H9 (cell line): ENCODE data around the gene IWS1. TPM values are rescaled to one million over a fixed set of nuclear protein-coding genes. Genes with fewer than 3 reads are reported as not detected.

ENCODE experiments used
- DNase-seq: peaks from one replicate; pipeline ENCODE4 v3.0.0-alpha.2; 2017
- H2AFZ ChIP-seq: one replicate; pipeline ENCODE4 v1.6.1; 2013; ENCODE audit warnings: mild to moderate bottlenecking, low read length, control low read depth, moderate library complexity
- H2AK5ac ChIP-seq: 2 replicates; pipeline ENCODE4 v1.6.1; 2013; ENCODE audit warnings: low read length, control low read depth, mixed read lengths; ENCODE audit not compliant: insufficient read length
- H2BK120ac ChIP-seq: one replicate; pipeline ENCODE4 v1.6.1; 2013; ENCODE audit warnings: low read depth, mild to moderate bottlenecking, low read length, control low read depth, inconsistent platforms; ENCODE audit not compliant: poor library complexity, severe bottlenecking
- H2BK12ac ChIP-seq: 2 replicates; pipeline ENCODE4 v1.6.1; 2013; ENCODE audit warnings: low read length, control low read depth, mixed read lengths, low read depth; ENCODE audit not compliant: insufficient read length
- H2BK15ac ChIP-seq: 2 replicates; pipeline ENCODE4 v1.6.1; 2013; ENCODE audit warnings: low read depth, low read length, control low read depth
- H2BK20ac ChIP-seq: one replicate; pipeline ENCODE4 v1.6.1; 2013; ENCODE audit warnings: low read depth, mild to moderate bottlenecking, low read length, control low read depth, inconsistent platforms; ENCODE audit not compliant: poor library complexity, severe bottlenecking
- H2BK5ac ChIP-seq: 2 replicates; pipeline ENCODE4 v1.6.1; 2013; ENCODE audit warnings: low read length, control low read depth, mixed read lengths; ENCODE audit not compliant: insufficient read length
- H3K14ac ChIP-seq: 2 replicates; pipeline ENCODE4 v1.6.1; 2013; ENCODE audit warnings: low read length, control low read depth; ENCODE audit not compliant: insufficient read depth
- H3K18ac ChIP-seq: 2 replicates; pipeline ENCODE4 v1.6.1; 2013; ENCODE audit warnings: low read depth, mild to moderate bottlenecking, mixed read lengths, low read length, control low read depth; ENCODE audit not compliant: insufficient read length
- H3K23ac ChIP-seq: 2 replicates; pipeline ENCODE4 v1.6.1; 2013; ENCODE audit warnings: low read length, control low read depth, mixed read lengths, low read depth; ENCODE audit not compliant: insufficient read length
- H3K23me2 ChIP-seq: 2 replicates; pipeline ENCODE4 v1.6.1; 2013; ENCODE audit warnings: low read depth, mild to moderate bottlenecking, mixed read lengths, low read length, control low read depth; ENCODE audit not compliant: insufficient read length, poor library complexity, severe bottlenecking
- H3K27ac ChIP-seq: 2 replicates; pipeline ENCODE4 v1.5.1; 2013; ENCODE audit warnings: low read length, control low read depth, mixed read lengths, low read depth; ENCODE audit not compliant: insufficient read length
- H3K27me3 ChIP-seq: 2 replicates; pipeline ENCODE4 v1.6.1; 2013; ENCODE audit warnings: low read length, control low read depth, inconsistent platforms; ENCODE audit not compliant: insufficient read depth
- H3K4ac ChIP-seq: 2 replicates; pipeline ENCODE4 v1.6.1; 2013; ENCODE audit warnings: low read depth, mild to moderate bottlenecking, control low read depth, inconsistent platforms, low read length, moderate library complexity
- H3K4me1 ChIP-seq: 2 replicates; pipeline ENCODE4 v1.6.1; 2013; ENCODE audit warnings: low read length, control low read depth, inconsistent platforms; ENCODE audit not compliant: insufficient read depth
- H3K4me2 ChIP-seq: 2 replicates; pipeline ENCODE4 v1.6.1; 2013; ENCODE audit warnings: low read length, control low read depth, mixed read lengths; ENCODE audit not compliant: insufficient read length, insufficient read depth
- H3K56ac ChIP-seq: 2 replicates; pipeline ENCODE4 v1.6.1; 2013; ENCODE audit warnings: low read depth, mild to moderate bottlenecking, mixed read lengths, low read length, control low read depth; ENCODE audit not compliant: insufficient read length
- H3K79me1 ChIP-seq: 2 replicates; pipeline ENCODE4 v1.6.1; 2013; ENCODE audit warnings: low read depth, mild to moderate bottlenecking, moderate library complexity, low read length, control low read depth, inconsistent platforms; ENCODE audit not compliant: insufficient read depth, poor library complexity, severe bottlenecking
- H3K79me2 ChIP-seq: 2 replicates; pipeline ENCODE4 v1.6.1; 2013; ENCODE audit warnings: low read length, control low read depth, inconsistent platforms; ENCODE audit not compliant: insufficient read depth
- H3K9ac ChIP-seq: 2 replicates; pipeline ENCODE4 v1.6.1; 2013; ENCODE audit warnings: low read length, control low read depth, mixed read lengths; ENCODE audit not compliant: insufficient read length; ENCODE audit errors: extremely low read depth
- H3K9me3 ChIP-seq: one replicate; pipeline ENCODE4 v1.6.1; 2013; ENCODE audit warnings: low read depth, low read length, inconsistent platforms; ENCODE audit not compliant: control insufficient read depth
- H3T11ph ChIP-seq: one replicate; pipeline ENCODE4 v1.6.1; 2013; ENCODE audit warnings: mild to moderate bottlenecking, low read length, control low read depth, inconsistent platforms
- H4K20me1 ChIP-seq: one replicate; pipeline ENCODE4 v1.6.1; 2013; ENCODE audit not compliant: control insufficient read depth, insufficient read length, insufficient read depth
- H4K5ac ChIP-seq: 2 replicates; pipeline ENCODE4 v1.6.1; 2013; ENCODE audit warnings: low read depth, mild to moderate bottlenecking, mixed read lengths, low read length, control low read depth; ENCODE audit not compliant: insufficient read length
- H4K8ac ChIP-seq: replicated peaks from 2 replicates; pipeline ENCODE4 v1.6.1; 2013; ENCODE audit warnings: low read length, control low read depth, mixed read lengths, low read depth; ENCODE audit not compliant: insufficient read length
- H4K91ac ChIP-seq: 2 replicates; pipeline ENCODE4 v1.6.1; 2013; ENCODE audit warnings: low read depth, mild to moderate bottlenecking, moderate library complexity, mixed read lengths, low read length, control low read depth; ENCODE audit not compliant: insufficient read length
- H3K27ac Mint-ChIP-seq, 3 experiments: 2 replicates in 2 of 3; 3 replicates in 1 of 3; pipeline ENCODE4 v1.8.0; 2020 to 2021; ENCODE audit warnings: mixed read lengths in 3 of 3, mild to moderate bottlenecking in 1 of 3, moderate library complexity in 1 of 3
- H3K27me3 Mint-ChIP-seq: 2 replicates; pipeline ENCODE4 v1.8.0; 2021; ENCODE audit warnings: low read depth, mild to moderate bottlenecking, moderate library complexity, mixed read lengths
- H3K36me3 Mint-ChIP-seq, 3 experiments: 2 replicates in 2 of 3; 3 replicates in 1 of 3; pipeline ENCODE4 v1.8.0; 2020 to 2021; ENCODE audit warnings: low read depth in 3 of 3, mixed read lengths in 3 of 3; ENCODE audit not compliant: insufficient read depth in 1 of 3
- H3K4me1 Mint-ChIP-seq, 2 experiments: 2 replicates each; pipeline ENCODE4 v1.8.0; 2020; ENCODE audit warnings: mixed read lengths in 2 of 2
- H3K4me3 Mint-ChIP-seq, 2 experiments: 2 replicates in 1 of 2; 3 replicates in 1 of 2; pipeline ENCODE4 v1.8.0; 2020 to 2021; ENCODE audit warnings: mild to moderate bottlenecking in 2 of 2, mixed read lengths in 2 of 2, moderate library complexity in 1 of 2
- H3K9me3 Mint-ChIP-seq, 2 experiments: 2 replicates in 1 of 2; 3 replicates in 1 of 2; pipeline ENCODE4 v1.8.0; 2020; ENCODE audit warnings: mild to moderate bottlenecking in 2 of 2, mixed read lengths in 2 of 2, moderate library complexity in 1 of 2
- WGBS: extraction: QIAGEN DNeasy Blood & Tissue Kit; methylation state at CpG from one replicate; pipeline ENCODE4 v1.1.7; 2013; ENCODE audit warnings: missing lambda C conversion rate, low lambda C conversion rate, mixed read lengths; ENCODE audit not compliant: insufficient read length; ENCODE audit errors: extremely low coverage; 5-methylcytosine and 5-hydroxymethylcytosine counted together
- total RNA-seq: library from RNA; stranded (reverse); gene quantifications from 2 replicates; pipeline ENCODE4 v1.2.1, GENCODE V29; 2021
- TF ChIP-seq, protein P1 (sequence below): fragments of 200-600 bp; sonication (generic); conservative IDR thresholded peaks from 3 replicates; pipeline ENCODE4 v1.8.0; 2021; ENCODE audit warnings: antibody characterized with exemption, mild to moderate bottlenecking

The IWS1 gene
- total RNA-seq, 1 experiment from 2014 or later, result 66.2 TPM

DNA sequence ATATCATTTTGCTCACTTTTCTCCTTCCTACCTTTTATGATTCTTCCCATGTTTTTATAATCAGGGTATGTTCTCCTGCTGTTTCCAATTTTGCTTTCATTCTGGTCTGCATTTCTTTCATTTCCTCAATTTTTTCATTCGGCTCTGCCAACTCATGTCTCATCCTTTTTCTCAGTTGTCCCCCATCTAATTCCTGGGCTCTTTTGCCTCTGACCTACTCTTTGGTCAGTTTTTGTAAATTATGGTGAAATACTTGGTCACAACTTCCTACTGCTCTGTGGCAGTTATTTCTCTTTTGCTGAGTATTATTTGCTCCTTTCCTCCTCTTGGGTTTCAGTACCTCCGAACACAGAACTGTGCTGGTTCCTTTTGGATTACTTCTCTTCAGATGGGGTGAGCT is 36.6 kb upstream of the IWS1 start:
- H3K27me3 ChIP-seq, result no peaks in the 10 kb centered on the region
- no peaks in the 10 kb centered on the region for H3K36me3 Mint-ChIP-seq
- no peak for DNase-seq
- H3K79me1 ChIP-seq, result no peaks in the 10 kb centered on the region
- no CpG with 5 or more reads among the region's 2 CpGs for WGBS
- H3T11ph ChIP-seq, result no peak overlapping the region
- H2AFZ ChIP-seq, result no peak overlapping the region
- no peaks in the 10 kb centered on the region for H4K20me1 ChIP-seq
- no peak overlapping the region for H3K4ac ChIP-seq
- no peak overlapping the region for H3K18ac ChIP-seq
- H3K9ac ChIP-seq, result no peak overlapping the region
- no peaks in the 10 kb centered on the region for H3K9me3 ChIP-seq
- H3K27ac ChIP-seq, result no peak overlapping the region
- no peak overlapping the region for H2AK5ac ChIP-seq
- H3K27ac Mint-ChIP-seq, result no peak overlapping the region; a peak in 1 of 7 replicates
- H3K14ac ChIP-seq, result no peak overlapping the region
- H3K9me3 Mint-ChIP-seq, result no peaks in the 10 kb centered on the region; a peak in 1 of 5 replicates
- no peaks in the 10 kb centered on the region; the same call in 1 of the 2 replicates for H3K4me1 ChIP-seq
- H4K5ac ChIP-seq, result no peak overlapping the region
- H3K56ac ChIP-seq, result no peak overlapping the region
- no peak overlapping the region for H4K91ac ChIP-seq
- H3K79me2 ChIP-seq, result no peaks in the 10 kb centered on the region
- no peak overlapping the region for H2BK20ac ChIP-seq
- H3K4me1 Mint-ChIP-seq, result peaks cover 14 to 19% of the 10 kb centered on the region in 2 experiments
- H3K23me2 ChIP-seq, result no peaks in the 10 kb centered on the region
- no peak overlapping the region for H2BK15ac ChIP-seq
- no peak overlapping the region for H2BK12ac ChIP-seq
- H2BK5ac ChIP-seq, result no peak overlapping the region
- H4K8ac ChIP-seq, result no peak overlapping the region
- H3K23ac ChIP-seq, result no peak overlapping the region
- TF ChIP-seq, protein P1, sequence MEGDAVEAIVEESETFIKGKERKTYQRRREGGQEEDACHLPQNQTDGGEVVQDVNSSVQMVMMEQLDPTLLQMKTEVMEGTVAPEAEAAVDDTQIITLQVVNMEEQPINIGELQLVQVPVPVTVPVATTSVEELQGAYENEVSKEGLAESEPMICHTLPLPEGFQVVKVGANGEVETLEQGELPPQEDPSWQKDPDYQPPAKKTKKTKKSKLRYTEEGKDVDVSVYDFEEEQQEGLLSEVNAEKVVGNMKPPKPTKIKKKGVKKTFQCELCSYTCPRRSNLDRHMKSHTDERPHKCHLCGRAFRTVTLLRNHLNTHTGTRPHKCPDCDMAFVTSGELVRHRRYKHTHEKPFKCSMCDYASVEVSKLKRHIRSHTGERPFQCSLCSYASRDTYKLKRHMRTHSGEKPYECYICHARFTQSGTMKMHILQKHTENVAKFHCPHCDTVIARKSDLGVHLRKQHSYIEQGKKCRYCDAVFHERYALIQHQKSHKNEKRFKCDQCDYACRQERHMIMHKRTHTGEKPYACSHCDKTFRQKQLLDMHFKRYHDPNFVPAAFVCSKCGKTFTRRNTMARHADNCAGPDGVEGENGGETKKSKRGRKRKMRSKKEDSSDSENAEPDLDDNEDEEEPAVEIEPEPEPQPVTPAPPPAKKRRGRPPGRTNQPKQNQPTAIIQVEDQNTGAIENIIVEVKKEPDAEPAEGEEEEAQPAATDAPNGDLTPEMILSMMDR, result no peak
- H3K4me3 Mint-ChIP-seq, result no peak overlapping the region
- H3K4me2 ChIP-seq, result no peak overlapping the region
- H3K27me3 Mint-ChIP-seq, result peaks cover 5% of the 10 kb centered on the region
- H2BK120ac ChIP-seq, result no peak overlapping the region
